NCI-H187 treated with DMSO at 0.1 percent for 48 hours (cell line): Measurements from ENCODE around the gene LRRC8D.
"Not testable (repeated sequence)": the region's sequence is repeated elsewhere in the genome, so short reads cannot be mapped to it uniquely, and the experiment has no call there.

Source experiments
- DNase-seq: peaks from one replicate; lab custom pipeline; 2025; lab: John Stamatoyannopoulos, UW

LRRC8D gene

DNA sequence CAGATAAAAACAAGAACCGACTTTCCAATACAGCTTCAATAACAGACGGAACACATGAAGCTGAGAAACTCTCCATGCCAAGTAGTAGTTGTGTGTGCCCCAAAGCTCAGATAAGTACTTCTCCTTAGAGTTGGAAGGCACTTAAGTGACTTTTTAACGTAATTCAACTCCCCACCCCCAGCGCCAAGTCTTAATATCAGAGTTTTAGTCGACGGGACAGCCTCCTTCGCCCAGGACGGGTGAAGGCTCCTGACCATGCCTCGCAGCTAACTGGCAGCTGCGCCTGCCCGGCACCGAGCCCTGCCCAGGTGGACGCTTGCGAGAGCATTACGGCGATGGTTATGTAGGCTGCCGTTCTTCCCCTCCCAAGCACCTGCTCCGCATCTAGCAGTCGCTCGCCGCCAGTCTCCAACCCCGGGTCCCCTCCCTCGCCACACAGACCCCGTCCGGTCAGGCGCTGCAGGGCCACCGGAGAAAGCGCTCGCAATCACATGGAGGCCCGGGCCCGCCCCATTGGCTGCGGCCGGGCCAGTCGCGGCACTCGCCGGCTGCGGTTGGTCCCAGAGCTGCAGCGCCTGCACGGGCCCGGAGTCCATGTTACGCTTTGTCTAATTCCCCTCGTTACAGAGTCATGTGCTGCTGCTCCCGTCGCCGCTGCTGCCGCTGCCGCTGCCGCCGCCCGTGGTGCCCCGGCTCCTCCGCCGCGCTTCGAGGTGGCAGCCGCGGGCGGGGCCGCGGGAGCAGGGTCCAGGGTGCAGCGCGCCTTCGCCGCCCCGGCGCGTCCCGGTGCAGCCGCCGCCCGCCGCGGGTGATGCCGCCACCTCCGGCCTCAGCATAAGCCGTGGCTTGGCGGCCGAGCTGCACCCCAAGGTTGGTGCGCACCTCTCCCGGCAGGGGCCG lies at the start of gene LRRC8D:
Gene LRRC8D (plus strand): TSS at position 611 of the 900 bp plus-strand sequence. CDS start 112,037 bp downstream, outside the sequence.
- DNase-seq: peak; percentile 61

DNA sequence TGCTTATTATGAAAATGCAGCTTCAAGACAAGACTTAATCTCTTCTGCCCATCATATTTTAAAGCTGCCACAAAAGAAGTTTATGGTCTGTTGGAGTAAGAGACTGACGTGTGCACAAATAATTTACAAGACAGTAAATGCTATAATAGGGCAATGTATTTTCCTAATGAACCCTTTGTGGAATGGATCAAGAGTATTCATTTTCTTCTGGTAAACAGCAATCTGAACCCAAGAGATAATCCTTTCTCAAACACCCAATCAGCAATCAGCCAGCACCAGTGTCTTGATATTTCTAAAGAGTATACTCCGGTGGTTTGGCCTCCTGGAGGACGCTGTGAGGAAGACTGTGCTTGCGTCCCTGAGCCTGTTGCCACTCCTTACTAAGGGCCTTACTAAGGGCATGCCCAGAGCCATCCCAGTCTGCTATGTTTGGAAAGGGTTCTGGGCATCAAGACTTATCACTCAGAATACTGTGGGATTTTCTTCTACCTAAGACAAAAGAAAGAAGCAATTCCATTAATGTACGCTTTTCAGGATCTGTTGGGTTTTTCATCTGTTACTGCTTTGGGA lies 48.8 kb upstream of the LRRC8D start:
- DNase-seq: no peak

DNA sequence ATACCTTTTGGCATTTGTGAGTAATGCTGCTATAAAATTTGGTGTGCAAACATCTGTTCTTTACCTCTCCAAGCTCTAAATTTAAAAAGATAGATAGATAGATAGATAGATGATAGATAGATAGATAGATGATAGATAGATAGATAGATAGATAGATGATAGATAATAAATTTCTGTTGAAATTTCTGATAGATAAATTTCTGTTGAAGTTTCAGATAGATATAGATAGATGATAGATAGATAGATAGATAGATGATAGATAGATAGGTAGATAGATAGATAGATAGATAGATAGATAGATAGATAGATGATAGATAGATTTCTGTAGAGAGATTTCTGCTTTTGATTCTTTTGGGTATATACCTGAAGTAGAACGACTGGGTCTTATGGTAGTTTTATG lies 44.7 kb upstream of the LRRC8D start:
- not testable (repeated sequence) for DNase-seq

DNA sequence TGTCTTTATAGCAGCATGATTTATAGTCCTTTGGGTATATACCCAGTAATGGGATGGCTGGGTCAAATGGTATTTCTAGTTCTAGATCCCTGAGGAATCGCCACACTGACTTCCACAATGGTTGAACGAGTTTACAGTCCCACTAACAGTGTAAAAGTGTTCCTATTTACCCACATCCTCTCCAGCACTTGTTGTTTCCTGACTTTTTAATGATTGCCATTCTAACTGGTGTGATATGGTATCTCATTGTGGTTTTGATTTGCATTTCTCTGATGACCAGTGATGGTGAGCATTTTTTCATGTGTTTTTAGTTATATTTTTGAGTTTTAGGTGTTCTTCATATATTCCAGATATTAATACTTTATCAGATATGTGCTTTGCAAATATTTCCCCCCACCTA lies 43.6 kb upstream of the LRRC8D start:
- not testable (repeated sequence) for DNase-seq

DNA sequence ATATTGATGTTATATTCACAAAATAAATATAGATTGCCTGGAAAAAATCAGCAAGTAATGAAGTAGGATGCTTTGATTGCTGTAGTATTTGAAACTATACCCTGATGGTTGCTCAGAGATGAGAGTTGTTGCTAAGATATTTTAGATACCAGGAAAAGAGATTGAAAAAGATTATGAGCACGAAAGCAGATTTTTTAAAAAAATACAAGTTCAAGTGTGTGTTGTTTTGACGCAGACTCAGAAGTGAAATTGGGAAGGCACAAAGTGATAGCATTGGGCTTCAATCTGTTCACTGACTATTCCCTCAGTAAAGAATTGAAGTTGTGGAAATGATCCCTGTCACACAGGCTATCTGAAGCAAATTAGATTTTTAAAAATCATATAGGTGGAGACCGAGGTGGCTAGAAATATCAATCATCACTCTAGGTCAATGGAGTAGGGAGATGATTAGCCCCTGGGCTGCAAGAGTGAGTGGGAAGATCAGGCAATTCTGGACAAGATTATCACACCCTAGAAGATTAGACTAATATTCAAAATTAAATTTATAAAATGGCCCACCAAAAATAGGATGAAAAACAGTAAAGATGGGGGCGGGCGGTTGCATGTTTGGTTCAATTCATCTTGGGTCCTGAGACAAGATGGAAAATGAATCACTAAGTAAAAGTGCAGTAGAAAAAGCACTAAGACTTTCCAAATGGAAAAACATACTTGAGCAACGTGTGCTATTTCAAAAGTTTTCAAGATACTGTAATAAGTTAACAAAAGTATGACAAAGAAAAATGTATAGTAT lies 41.5 kb upstream of the LRRC8D start:
- DNase-seq: no peak

DNA sequence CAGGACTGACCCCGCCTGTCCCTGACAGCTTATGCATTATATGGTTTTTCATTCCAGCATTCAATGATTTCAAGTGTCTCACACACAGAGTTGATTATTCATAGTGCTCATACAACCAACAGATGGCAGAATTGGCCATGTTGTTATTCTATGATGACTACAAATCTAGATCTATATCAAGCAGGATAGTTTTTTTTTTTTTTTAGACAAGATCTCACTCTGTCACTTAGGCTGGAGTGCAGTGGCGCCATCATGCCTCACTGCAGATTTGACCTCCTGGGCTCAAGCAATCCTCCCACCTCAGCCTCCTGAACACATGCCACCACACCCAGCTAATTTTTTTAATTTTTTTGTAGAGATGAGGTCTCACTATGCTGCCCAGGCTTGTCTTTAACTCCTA lies 40.1 kb upstream of the LRRC8D start:
- DNase-seq: no peak

DNA sequence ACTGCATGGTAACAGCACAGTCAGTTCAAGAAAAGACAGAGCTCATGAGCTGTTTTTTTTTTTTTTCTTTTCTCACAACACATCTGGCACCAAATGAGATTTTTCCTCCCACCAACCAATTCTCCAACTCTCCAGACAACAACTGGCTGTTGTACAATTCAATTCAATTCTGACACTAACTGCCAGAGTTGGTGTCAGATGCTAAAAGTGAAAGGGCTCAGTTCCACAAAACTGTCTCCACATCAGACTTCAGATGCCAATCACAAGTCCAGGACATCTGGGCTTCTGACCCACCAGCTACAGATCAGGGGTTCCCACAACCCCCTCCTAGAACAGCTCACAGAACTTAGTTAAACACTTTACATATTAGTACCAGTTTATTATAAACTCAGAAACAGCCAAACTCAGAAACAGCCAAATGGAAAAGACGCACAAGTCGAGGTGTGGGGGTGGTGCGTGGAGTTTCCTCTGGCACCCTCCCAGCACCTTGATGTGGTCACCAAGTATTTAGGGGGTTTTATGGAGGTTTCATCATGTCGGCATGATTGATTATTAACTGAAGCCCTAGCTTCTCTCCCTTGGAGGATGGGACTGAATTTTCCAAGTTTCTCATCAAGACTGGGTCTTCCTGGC lies 39.2 kb upstream of the LRRC8D start:
- no peak for DNase-seq

DNA sequence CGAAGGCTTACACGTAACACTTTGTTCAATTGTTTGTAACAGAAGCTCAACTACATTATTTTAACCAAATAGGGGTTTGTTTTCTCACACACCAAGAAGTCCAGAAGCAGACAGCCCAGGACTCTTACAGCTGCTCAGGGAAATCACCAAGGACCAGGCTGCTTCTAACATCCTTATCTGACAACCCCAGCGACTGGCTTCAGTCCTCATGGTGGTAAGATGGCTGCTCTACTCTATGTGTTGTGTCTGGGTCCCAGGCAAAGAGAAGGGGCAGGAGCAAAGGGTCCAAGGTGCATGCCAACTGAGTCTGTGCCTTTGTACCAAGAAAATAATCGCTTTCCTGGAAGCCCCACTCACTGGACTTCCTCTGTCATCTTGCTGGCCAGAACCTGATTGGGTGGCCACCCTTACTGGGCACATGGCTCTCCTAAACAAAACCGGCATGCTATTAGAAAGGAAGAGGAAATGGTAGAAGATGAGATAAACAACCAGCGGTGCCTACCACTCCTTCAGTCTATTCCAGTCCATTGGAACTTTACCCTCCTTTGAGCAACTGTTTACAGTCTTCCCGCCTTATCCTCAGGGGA lies 34.1 kb upstream of the LRRC8D start:
- no peak for DNase-seq

DNA sequence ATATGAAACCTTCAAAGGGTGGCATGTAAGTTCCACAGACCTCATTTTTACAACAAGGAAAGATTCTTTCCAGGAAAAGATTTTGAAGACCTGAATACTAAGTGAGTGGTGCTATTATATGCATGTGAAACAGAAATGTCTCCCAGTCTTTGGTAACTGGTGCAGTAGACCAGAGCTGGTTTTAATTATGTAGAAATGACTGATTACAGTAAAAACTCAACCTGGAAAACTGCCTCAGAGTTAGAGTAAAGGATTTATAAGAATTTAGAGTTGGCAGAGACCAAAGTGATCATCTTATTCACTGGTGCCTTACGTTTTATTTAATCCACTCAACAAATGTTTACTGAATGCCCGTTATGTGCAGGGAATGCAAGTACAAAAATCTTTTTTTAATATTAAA lies 30.2 kb upstream of the LRRC8D start:
- no peak for DNase-seq

DNA sequence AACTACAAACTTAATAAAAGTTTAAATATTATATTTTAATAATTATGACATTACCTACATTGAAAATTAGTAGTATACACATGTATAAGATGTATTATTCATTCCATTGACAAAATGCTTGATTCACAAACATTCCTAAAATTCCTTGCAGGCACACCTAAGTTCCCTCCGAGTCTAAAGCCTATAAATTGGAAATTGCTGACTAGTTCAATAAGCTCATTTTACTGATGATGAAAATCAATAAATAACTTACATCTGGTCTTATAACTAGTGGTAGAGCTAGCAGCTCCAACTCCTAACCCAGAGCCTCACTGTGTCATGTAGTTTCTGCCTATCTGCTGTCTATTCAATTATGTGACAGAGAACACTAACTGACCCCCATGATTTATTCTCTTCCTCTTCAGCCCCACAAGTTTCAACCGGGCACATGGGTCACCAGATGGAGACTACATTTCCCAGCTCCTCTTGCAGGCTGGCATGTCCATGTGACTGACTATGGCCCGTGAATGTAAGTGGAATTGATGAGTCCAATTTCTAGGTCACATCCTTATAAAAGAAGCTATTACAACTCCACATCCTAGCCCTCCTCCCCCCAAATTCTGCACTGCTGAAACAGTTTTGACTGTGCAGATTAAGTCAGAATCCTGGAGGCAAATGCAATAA lies 29.6 kb upstream of the LRRC8D start:
- no peak for DNase-seq

DNA sequence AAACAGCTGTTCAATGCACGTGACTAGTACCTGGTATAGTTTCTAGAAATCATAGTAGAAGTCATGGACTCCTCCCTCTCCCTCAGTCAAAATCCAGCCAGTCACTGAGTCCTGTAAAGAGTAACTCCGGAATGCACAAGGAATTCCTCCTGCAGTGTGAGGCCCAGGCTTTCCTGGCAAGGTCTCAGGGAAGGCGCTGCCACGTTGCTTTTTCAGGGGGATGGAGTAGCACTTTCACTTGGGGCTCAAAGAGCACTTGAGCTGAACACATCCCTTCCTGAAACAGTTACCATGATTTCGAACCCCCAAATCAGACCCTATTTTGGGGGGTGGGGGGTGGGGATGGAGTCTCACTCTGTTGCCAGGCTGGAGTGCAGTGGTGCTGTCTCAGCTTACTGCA lies 26.4 kb upstream of the LRRC8D start:
- DNase-seq: no peak

DNA sequence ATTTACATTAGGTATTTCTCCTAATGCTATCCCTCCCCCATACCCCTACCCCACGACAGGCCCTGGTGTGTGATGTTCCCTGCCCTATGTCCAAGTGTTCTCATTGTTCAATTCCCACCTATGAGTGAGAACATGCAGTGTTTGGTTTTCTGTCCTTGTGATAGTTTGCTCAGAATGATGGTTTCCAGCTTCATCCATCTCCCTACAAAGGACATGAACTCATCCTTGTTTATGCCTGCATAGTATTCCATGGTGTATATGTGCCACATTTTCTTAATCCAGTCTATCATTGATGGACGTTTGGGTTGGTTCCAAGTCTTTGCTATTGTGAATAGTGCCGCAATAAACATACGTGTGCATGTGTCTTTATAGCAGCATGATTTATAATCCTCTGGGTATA lies 25.3 kb upstream of the LRRC8D start:
- not testable (repeated sequence) for DNase-seq

DNA sequence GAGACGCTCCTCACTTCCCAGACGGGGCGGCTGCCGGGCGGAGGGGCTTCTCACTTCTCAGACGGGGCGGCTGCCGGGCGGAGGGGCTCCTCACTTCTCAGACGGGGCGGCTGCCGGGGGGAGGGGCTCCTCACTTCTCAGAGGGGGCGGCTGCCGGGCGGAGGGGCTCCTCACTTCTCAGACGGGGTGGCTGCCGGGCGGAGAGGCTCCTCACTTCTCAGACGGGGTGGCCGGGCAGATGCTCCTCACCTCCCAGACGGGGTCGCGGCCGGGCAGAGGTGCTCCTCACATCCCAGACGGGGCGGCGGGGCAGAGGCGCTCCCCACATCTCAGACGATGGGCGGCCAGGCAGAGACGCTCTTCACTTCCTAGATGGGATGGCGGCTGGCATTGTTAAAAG lies 23.0 kb upstream of the LRRC8D start:
- not testable (repeated sequence) for DNase-seq

DNA sequence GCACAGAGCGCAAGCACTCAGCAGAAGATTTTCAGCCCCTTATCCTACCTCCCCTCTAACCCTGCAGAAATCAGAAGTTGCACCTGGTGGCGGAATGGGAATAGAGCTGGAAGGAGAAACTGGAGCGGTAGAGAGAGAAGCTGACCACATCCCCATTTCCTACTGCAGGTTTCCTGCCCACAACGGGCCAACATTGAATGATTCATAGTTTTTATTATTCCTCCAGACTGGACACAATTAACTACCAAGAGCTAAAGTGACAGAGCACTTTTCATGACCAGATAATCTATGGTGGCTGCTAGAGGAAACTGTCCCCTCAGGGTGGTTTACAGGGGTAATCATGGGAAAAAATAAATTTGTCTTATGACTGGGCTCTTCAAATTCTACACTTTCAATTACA lies 21.3 kb upstream of the LRRC8D start:
- DNase-seq: no peak

DNA sequence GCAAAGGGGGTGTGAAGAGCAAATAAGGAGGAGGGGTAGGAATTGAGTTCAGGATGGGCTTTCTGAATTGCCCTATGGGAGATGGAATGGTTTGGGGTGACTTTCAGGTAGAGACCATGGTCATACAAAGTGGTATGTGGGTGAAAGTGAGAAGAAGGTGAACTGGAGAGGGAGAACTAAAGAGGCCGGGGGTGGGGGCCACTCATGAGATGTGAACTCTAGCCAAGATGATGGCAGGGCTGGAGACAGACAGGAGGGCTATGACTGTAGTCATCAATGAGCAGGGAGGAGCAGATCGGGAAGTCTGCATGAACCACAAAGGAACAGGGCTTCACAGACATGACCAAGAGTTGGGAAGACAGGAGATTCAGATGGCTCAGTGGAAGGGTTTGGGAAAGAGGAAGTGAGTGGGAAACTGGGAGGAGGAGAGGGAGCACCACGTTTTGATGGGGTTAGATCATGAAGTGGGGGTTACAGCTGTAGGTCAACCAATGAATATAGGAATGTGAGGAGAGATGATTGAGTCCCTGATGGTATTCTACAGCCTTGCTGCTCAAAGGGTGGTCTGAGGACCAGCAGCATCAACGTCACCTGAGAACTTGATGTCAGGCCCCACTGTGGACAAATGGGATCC lies 20.7 kb upstream of the LRRC8D start:
- no peak for DNase-seq

DNA sequence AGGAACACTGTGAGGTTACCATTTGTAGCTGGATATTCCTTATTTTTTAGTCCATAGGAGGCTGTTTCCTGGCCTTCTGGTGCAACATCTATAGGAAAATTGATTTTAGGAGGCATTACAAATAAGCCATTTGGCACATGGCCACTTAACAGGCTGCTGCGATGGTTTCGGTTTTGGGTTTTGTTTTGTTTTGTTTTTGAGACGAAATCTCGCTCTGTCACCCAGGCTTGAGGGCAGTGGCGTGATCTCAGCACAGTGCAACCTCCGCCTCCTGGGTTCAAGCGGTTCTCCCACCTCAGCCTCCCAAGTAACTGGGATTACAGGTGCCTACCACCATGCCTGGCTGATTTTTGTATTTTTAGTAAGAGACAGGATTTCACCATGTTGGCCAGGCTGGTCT lies 20.1 kb upstream of the LRRC8D start:
- DNase-seq: no peak

DNA sequence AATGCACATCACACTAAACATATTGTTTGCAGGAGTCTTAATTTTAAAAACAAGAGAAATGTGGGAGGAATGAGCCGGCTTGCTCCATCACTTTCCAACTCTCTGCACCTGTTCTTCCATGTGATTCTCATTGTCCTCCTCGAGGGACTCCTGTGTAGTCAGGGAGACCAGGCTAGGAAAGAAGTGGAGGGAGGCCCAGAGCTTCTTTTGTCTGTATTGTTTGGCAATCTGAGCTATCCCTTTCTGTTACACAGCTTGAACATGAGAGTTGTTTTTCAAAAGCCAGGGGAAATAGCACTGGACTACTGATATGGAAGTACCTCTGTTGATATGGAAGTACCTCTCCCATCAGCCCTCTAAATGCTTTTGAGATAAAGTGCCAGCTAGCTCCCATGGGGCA lies 18.8 kb upstream of the LRRC8D start:
- peak; percentile 73 for DNase-seq

DNA sequence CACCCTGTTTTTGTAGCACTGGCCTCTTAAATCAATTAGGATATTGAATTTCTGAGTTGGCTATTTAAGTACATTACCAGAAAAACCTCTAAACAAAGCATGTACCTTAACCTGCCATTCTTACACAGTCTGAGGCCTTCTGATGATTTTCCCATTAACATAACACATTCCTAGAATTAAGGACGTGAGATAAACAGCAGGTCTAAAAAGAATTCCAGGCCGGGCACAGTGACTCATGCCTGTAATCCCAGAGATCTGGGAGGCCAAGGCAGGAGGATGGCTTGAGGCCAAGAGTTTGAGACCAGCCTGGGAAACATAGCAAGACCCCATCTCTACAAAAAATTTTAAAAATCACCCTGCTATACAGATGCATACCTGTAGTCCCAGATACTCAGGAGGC lies 18.0 kb upstream of the LRRC8D start:
- DNase-seq: no peak

DNA sequence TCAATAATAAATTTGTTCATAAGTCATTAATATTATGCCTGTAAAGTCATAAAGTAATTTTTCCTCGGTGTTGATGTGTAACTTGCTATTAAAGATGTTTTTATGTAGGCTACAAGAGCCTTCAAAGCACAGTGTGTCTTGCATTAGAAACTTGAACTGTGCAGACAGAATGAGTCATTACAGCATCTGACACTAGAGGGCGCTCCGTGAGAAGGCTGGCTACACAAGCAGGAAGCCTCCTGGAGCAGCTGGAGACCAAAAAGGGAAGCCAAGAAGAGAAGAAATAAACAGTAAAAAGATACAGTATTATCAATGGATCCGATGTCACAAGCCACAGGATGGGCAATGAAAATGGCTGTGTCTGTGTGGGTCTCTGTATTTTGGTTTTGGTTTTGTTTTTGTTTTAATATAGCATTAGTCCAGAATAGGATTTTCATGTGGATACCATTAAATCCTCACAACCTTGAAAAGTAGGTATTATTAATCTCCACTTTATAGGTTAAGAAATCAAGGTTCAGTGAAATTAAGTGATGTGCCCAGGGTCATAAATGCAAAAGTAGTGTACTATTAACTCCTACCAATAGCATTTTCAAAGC lies 16.1 kb upstream of the LRRC8D start:
- no peak for DNase-seq

DNA sequence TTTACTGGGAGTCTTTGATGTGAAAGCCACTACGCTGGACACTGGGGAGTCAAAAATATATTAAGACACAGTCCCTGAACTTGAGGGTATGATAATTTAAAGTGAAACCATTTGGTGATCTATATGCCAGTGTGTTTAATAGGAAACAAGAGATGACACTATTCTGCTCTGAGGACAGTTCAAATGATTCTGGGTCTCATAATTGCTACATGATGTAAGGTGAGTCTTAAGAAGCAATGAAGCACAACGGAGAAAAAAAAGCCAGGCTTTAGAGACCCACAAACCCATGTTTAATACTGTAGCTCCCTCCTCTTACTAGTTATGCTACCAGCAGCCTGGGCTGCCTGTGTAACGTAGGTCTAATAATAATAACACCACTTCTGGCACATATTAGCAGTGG lies 14.2 kb upstream of the LRRC8D start:
- DNase-seq: no peak

DNA sequence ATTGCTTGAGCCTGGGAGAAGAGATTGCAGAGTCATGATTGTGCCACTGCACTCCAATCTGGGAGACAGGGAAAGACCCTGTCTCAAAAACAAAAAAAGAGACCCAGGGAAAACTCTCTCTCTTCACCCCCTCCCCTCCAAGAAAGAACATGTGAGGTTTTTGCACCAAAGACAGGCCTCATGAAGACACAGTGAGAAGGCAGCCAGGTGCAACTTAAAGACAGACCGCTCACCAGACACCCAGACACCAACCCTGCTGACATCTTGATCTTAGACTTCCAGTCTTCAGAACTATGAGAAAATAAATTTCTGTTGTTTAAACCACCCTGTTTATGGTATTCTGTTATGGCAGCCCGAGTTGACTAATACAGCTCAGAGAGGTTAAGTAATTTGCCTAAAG lies 13.3 kb upstream of the LRRC8D start:
- no peak for DNase-seq
